ENCODE measurements around the gene DHX34.
"Not testable (repeated sequence)": the region's sequence is repeated elsewhere in the genome, so short reads cannot be mapped to it uniquely, and the experiment has no call there.

Gene DHX34

DNA sequence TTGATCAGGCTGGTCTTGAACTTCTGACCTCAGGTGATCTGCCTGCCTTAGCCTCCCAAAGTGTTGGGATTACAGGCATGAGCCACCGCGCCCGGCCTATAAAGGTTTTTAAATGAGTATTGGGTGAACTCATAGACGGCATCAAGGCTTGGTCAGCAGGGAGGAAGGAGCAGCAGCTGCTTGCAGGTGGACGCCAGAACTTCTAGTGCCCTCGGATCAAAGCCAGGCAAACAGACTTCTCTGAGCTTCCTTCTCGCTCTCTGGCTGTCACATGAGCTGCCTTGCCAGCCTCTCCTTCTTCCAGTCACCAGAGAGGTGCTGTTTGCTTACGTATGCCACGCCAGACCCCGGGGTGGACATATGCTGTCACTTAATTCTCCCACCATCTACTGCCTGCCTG is 16.3 kb downstream of the DHX34 start:
- DNase-seq: not testable (repeated sequence)

GRCh38 chr19:47370045-47370611 is 21.0 kb downstream of the DHX34 start:
- DNase-seq: no peak

- no peak for DNase-seq
Observed at GRCh38 chr19:47371261-47371660, 22.1 kb downstream of the DHX34 start.

DNA sequence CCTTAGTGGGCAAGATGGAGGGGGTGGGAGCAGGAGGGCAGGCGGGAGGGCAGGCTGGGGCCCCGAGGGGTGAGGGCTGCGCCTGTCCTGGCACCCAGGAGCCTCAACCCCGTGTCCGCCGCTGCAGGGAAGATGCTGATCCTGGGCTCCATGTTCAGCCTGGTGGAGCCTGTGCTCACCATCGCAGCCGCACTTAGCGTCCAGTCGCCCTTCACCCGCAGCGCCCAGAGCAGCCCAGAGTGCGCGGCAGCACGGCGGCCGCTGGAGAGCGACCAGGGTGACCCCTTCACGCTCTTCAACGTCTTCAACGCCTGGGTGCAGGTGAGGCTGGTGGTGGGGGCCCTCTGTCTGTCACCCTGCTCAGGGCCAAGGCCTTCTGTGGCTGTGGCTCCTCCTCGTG is 23.5 kb downstream of the DHX34 start:
- DNase-seq: no peak

DNA sequence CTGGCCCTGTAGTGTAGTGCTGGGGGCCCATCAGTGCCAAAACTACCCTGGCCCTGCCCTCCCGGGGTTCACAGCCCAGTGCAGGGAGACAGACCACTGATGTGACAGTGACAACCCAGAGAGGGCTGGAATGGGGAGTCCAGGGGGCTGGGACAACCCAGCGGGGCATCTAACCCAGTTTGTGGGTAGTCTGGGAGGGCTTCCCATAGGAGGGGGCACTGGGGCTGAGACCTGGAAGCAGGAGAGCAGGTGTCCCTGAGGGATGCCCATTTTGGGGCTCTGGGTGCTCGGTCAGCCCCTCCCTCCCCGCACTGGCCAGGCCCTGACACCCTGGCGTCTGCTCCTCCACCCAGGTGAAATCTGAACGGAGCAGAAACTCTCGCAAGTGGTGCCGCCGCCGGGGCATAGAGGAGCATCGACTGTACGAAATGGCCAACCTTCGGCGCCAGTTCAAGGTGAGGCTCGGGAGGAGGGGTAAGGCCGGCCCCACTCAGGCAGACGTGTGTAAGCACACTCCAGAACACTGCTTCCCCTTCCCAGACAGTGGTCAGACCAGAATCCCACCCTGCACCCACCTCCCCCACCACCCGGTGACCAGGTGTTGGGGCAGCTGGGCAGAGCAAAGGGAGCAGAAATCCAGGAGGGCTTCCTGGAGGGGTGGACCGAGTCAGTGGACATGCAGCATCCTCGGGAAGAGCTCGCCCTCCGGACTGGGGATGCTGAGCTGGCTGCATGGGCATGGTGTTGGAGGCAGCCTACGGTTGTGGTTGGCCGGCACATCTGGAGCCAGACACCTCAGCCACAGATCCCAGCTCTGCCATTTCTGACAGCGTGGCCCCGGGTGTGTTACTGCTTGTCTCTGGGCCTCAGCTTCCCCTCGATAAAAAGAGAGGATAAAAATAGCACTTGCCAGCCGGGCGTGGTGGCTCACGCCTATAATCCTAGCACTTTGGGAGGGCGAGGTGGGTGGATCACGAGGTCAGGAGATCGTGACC is 24.4 kb downstream of the DHX34 start:
- DNase-seq: no peak

- no peak for DNase-seq
Observed at GRCh38 chr19:47374876-47375693, 26.0 kb downstream of the DHX34 start.

DNA sequence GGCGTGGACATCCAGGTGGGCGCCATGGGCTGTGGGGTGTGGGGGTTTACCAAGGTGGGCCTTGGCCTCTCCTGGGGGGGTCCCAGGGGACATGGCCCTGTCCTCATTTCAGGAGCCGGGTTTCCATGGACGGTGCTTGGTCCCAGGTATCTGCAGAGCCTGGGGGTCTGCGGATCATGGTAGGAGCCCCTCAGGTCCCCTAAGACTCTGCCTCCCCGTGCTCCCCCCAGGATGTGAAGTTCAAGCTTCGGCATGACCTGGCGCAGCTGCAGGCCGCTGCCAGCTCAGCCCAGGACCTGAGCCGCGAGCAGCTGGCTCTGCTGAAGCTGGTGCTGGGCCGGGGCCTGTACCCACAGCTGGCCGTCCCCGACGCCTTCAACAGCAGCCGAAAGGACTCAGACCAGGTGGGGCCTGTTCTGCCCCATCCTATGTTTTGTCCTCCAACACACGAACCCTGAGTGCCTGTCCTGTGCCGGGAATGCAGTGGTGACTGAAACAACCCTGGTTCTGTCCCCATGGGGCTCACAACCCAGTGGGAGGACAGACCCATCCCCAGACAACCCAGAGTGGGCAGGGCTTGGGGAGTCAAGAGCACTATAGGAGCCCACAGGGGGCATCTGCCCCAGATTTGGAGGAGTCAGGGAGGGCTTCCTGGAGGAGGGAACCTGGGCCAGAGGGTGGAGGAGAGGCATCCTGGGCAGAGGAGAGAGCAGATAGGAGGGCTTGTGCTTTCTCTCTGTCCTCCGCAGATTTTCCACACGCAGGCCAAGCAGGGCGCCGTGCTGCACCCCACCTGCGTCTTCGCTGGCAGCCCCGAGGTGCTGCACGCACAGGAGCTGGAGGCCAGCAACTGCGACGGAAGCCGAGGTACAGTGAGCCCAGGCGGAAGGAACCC is 26.8 kb downstream of the DHX34 start:
- DNase-seq: no peak

DNA sequence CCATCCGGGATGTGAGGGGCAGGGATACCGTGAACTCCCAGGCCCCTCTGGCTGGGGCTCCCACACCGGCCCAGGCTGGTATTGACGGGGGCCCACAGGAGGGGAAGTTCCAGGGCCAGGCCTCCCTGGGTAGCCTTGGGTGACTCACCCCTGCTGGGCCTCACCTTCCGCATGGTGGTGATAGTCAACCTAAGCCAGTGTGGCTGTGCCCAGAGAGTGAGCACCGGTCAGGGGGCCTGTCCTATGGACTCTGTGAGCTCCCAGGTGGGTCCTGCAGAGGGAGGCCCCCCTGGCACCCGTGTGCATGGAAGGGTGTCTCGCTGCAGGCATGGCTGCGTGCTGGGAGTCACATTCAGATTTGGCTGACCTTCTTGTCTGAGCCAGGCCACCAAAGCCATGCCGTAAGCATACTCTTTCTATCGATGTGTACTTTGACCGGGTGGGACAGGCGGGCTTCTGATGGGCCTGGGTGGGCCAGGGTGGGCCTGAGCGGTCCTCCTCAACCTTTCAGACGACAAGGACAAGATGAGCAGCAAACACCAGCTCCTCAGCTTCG is 27.6 kb downstream of the DHX34 start:
- no peak for DNase-seq

- no peak for DNase-seq
Observed at GRCh38 chr19:47377208-47377701, 28.1 kb downstream of the DHX34 start.

- DNase-seq: no peak
Observed at GRCh38 chr19:47377801-47378200, 28.7 kb downstream of the DHX34 start.

- DNase-seq: no peak
Observed at GRCh38 chr19:47378246-47378645, 29.1 kb downstream of the DHX34 start.

DNA sequence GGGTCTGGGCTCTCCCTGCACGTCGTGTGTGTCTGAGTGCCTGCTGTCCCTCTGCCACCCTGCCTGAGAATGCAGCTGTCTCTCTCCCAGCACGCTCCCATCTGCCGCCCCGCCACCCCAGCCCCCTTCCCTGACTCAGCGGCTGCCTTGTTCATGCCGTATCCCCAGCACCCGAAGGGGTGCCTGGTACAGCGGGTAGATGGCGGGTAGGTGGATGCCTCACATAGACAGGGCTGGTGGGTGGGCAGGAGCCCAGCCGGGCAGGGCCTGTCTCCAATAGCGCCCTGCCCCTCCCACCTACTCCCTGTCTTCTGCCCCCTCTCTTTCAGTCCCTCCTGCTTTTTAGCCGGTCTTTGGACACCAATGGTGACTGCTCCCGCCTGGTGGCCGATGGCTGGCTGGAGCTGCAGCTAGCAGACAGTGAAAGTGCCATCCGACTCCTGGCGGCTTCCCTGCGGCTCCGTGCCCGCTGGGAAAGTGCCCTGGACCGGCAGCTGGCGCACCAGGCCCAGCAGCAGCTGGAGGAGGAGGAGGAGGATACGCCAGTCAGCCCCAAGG is 30.3 kb downstream of the DHX34 start:
- DNase-seq: no peak

- DNase-seq: no peak
Observed at GRCh38 chr19:47380559-47380958, 31.4 kb downstream of the DHX34 start.

- no peak for DNase-seq
Observed at GRCh38 chr19:47381121-47381520, 32.0 kb downstream of the DHX34 start.

DNA sequence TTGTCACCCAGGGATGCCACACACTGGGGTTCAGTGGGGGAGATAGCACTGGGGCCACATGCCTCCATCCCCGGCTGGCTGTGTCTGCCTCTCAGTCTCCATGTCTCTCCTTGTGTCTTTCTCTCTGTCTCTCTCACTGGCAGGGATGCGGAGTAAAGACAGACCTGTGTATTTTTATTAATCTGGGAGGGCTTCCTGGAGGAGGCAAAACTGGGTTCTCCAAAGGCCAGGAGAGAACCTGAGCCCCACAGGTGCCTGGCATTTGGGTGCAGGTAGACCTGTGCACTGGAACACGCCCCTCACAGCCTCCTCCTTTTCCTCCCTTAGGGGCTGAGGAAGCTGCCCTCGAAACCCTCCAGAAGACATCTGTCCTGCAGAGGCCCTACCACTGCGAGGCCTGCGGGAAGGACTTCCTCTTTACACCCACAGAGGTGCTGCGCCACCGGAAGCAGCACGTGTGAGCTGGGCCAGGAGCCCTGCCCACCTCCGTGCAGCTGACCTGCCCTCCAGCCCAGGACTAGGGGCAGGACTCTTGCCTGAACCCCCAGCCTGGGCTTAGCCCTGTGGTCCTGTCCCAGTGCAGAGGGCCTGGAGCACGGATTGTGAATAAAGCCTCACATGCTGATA is 32.7 kb downstream of the DHX34 start:
- DNase-seq: no peak

DNA sequence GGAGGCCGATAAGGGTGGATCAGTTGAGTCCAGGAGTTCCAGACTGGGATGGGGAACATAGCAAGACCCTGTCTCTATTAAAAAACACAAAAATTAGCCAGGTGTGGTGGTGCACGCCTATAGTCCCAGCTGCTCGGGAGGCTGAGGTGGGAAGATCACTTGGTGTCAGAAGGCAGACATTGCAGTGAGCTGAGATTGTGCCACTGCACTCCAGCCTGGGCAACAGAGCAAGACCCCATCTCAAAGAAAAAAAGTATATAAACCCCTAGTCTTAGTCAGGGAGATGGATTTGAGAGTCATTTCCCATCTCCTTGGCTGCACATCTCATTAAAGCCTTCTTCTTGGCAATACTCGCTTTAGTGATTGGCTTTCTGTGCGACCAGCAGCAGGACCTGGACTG is 34.8 kb downstream of the DHX34 start:
- DNase-seq: not testable (repeated sequence)

DNA sequence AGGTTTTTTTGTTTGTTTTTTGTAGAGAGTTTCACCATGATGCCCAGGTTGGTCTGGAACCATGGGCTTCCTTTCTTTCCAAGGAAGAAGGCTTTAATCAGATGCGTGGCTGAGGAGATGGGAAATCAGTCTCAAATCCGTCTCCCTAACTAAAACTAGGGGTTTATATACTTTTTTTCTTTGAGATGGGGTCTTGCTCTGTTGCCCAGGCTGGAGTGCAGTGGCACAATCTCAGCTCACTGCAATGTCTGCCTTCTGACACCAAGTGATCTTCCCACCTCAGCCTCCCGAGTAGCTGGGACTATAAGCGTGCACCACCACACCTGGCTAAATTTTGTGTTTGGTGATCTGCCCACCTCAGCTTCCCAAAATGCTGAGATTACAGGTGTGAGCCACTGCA is 35.4 kb downstream of the DHX34 start:
- not testable (repeated sequence) for DNase-seq

GRCh38 chr19:47386582-47386981 is 37.5 kb downstream of the DHX34 start:
- DNase-seq: not testable (repeated sequence)

GRCh38 chr19:47387623-47388022 is 38.5 kb downstream of the DHX34 start:
- not testable (repeated sequence) for DNase-seq

GRCh38 chr19:47388721-47389120 is 39.6 kb downstream of the DHX34 start:
- DNase-seq: not testable (repeated sequence)

DNA sequence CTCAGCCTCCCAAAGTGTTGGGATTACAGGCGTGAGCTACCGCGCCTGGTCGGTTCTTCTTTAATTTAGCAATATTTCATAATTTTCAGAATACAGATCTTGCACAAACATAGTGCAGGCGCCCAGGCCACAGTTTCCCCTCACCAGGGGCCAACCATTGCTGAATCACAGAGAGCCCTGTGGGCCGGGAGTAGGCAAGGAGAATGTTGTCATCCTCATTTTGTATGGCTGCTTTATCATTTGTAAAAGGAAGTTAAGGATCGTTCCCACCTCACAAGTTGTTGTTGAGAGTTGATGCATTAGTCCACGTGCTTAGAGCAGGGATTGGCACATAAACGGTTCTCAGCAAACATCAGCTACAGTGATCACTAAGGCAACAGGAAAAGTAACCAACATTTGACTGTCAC is 40.0 kb downstream of the DHX34 start:
- DNase-seq: no peak

Measured in NCI-H1105 (cell line).